ENCODE results near the gene MUC15. TPM values are rescaled to one million over a fixed set of nuclear protein-coding genes. Genes with fewer than 3 reads are reported as not detected.
"Not testable (repeated sequence)": the region's sequence is repeated elsewhere in the genome, so short reads cannot be mapped to it uniquely, and the experiment has no call there.

The MUC15 gene
- total and polyA plus RNA-seq, 2 experiments from 2014 or later: not detected

- Mint-ChIP-seq H3K4me3 (no peak overlapping the region), H3K36me3 (ENCODE audit: low read depth) (no peaks in the 10 kb centered on the region), H3K9me3 (no peaks in the 10 kb centered on the region; the same call in 2 of the 3 replicates), H3K27ac (no peak overlapping the region), H3K27me3 (ENCODE audit: insufficient read depth, low read depth, poor library complexity) (no peaks in the 10 kb centered on the region), H3K4me1 (no peaks in the 10 kb centered on the region)
- no peak overlapping the region for H3K4me3 ChIP-seq
- peaks cover 4% of the 10 kb centered on the region; the same call in 1 of the 2 replicates for H3K4me1 ChIP-seq (ENCODE audit: insufficient read depth)
- no peaks in the 10 kb centered on the region for H3K9me2 ChIP-seq (ENCODE audit: insufficient read depth)
- H3K79me2 ChIP-seq (replicated peaks; ENCODE audit: insufficient read depth): no peaks in the 10 kb centered on the region
- no peaks in the 10 kb centered on the region for H3K36me3 ChIP-seq (ENCODE audit: insufficient read depth)
- no peak for TF ChIP-seq STAT1 (IDR thresholded peaks at IDR 0.05; ENCODE audit: unreplicated experiment)
- no peak for TF ChIP-seq NANOG (IDR thresholded peaks at IDR 0.05; ENCODE audit: borderline replicate concordance)
- TF ChIP-seq JUNB (IDR thresholded peaks at IDR 0.05; ENCODE audit: unreplicated experiment): no peak
- TF ChIP-seq EZH2phosphoT487 (IDR thresholded peaks at IDR 0.05; ENCODE audit: unreplicated experiment): no peak
- no peak for TF ChIP-seq ZNF462 (CRISPR knock-in tag; IDR thresholded peaks at IDR 0.05)
- no peak for TF ChIP-seq CTCF (conservative IDR thresholded peaks at IDR 0.05; ENCODE audit: low read depth in 2 of 2)
- TF ChIP-seq ZNF331 (CRISPR knock-in tag; IDR thresholded peaks at IDR 0.05; ENCODE audit: low read depth): no peak
- no peak for TF ChIP-seq CREB1 (CRISPR knock-in tag; IDR thresholded peaks at IDR 0.05; ENCODE audit: low read depth)
- TF ChIP-seq ETS1 (IDR thresholded peaks at IDR 0.05): no peak
- no peak for TF ChIP-seq EZH2 (IDR thresholded peaks at IDR 0.05; ENCODE audit: low read depth, unreplicated experiment)
- ATAC-seq (no peak), DNase-seq (ENCODE audit: low spot score) (no peak)
- H2AFZ ChIP-seq: no peak overlapping the region
- no peaks in the 10 kb centered on the region for H3F3A ChIP-seq (replicated peaks; ENCODE audit: low read depth)
- no peak overlapping the region for H3K4me2 ChIP-seq
- no peaks in the 10 kb centered on the region for H3K27me3 ChIP-seq (ENCODE audit: insufficient read depth)
- no peaks in the 10 kb centered on the region for H4K20me1 ChIP-seq (replicated peaks; ENCODE audit: insufficient read depth)
- H3K27ac ChIP-seq (ENCODE audit: low read depth): no peak overlapping the region
These were observed 25.8 kb upstream of the MUC15 start for GRCh38 chr11:26597899-26598298.

GRCh38 chr11:26597049-26597689, 25.1 kb upstream of the MUC15 start:
- H3K27me3 Mint-ChIP-seq (ENCODE audit: insufficient read depth, low read depth, poor library complexity); ATAC-seq; H3K4me1 Mint-ChIP-seq; H3K9me2 ChIP-seq (ENCODE audit: insufficient read depth); H3K27me3 ChIP-seq (ENCODE audit: insufficient read depth); H3K4me3 Mint-ChIP-seq; H3K27ac ChIP-seq (ENCODE audit: low read depth); H3K36me3 ChIP-seq (ENCODE audit: insufficient read depth); H3K27ac Mint-ChIP-seq; H3K79me2 ChIP-seq (replicated peaks; ENCODE audit: insufficient read depth); H3F3A ChIP-seq (replicated peaks; ENCODE audit: low read depth); H3K4me3 ChIP-seq; DNase-seq (ENCODE audit: low spot score); H3K4me2 ChIP-seq; H3K4me1 ChIP-seq (ENCODE audit: insufficient read depth); H2AFZ ChIP-seq; H3K36me3 Mint-ChIP-seq (ENCODE audit: low read depth); H3K9me3 Mint-ChIP-seq; H4K20me1 ChIP-seq (replicated peaks; ENCODE audit: insufficient read depth): not testable (repeated sequence)

Data from GM23338 (cell line).